Right lobe of liver (tissue), 6 donors: ENCODE results near the gene ARRDC1. TPM values are rescaled to one million over a fixed set of nuclear protein-coding genes. Genes with fewer than 3 reads are reported as not detected.

Experiments used
- ATAC-seq, 4 donors: fragments of 200-7000 bp; cut with Tn5 transposase; one replicate each; pipeline ENCODE4 v1.9.1; 2020; ENCODE audit warnings: mild to moderate bottlenecking in 4 of 4, moderate library complexity in 4 of 4
- DNase-seq, 3 donors: peaks; one replicate each; pipeline ENCODE4 v3.0.0-alpha.2; 2020
- H3K27ac ChIP-seq, 3 donors: fragments of 200-600 bp; one replicate each; pipeline ENCODE4 v1.8.0; 2022
- H3K27me3 ChIP-seq, 2 donors: fragments of 200-600 bp; one replicate each; pipeline ENCODE4 v1.8.0; 2022
- H3K36me3 ChIP-seq, 4 donors: fragments of 200-600 bp; sonication (generic) in 1 of 4; one replicate each; pipeline versions ENCODE4 v1.5.1 to v1.8.0; 2017 to 2022; ENCODE audit warnings: control low read depth in 1 of 4
- H3K4me1 ChIP-seq, 4 donors: fragments of 200-600 bp; sonication (generic) in 1 of 4; one replicate each; pipeline versions ENCODE4 v1.5.1 to v1.8.0; 2017 to 2022; ENCODE audit warnings: control low read depth in 1 of 4
- H3K4me3 ChIP-seq, 3 donors: fragments of 200-600 bp; one replicate each; pipeline ENCODE4 v1.8.0; 2022
- H3K9me3 ChIP-seq, 4 donors: fragments of 200-600 bp; sonication (generic) in 1 of 4; one replicate each; pipeline versions ENCODE4 v1.5.1 to v1.8.0; 2017 to 2022; ENCODE audit warnings: control low read depth in 1 of 4
- POLR2A ChIP-seq: fragments of 450-650 bp; IDR thresholded peaks from one replicate; pipeline ENCODE4 v1.6.1; 2017; ENCODE audit warnings: antibody characterized with exemption, mild to moderate bottlenecking
- WGBS: methylation state at CpG from one replicate; pipeline ENCODE4 v1.1.6; 2018; ENCODE audit warnings: low coverage, low lambda C conversion rate; ENCODE audit not compliant: insufficient coverage; ENCODE audit errors: missing lambda C conversion rate; 5-methylcytosine and 5-hydroxymethylcytosine counted together
- intact Hi-C, 2 donors: fragments of 100-400 bp; cut with DNase I; formaldehyde crosslinking; loops; one replicate each; pipeline versions ENCODE4 v1.11.2 to v1.14.1; 2022
- total RNA-seq, 6 experiments: library from RNA; depleted of rRNA in 2 of 6; stranded (reverse); fragments of >200 nt in 2 of 6; fragmentation: NEBNext Ultra II Directional in 3 of 6; extraction: Animal tissue kit (Norgen Biotek cat#: 25700) in 3 of 6; gene quantifications; one replicate each; pipeline versions ENCODE4 v1.1.0 to v1.2.4, GENCODE V29; 2016 to 2023
- TF ChIP-seq, protein P1 (sequence below), 4 donors: fragments of 200-600 bp in 3 of 4; fragments of 450-650 bp in 1 of 4; IDR thresholded peaks; one replicate each; pipeline versions ENCODE4 v1.5.1 to v1.8.0; 2016 to 2022; ENCODE audit warnings: antibody characterized with exemption in 4 of 4, mild to moderate bottlenecking in 2 of 4
- donor health status: DM: no; HTN: yes; CAD: no.
- donor health status: DM: no; HTN: no; CAD: no.
- donor health status: DM: no; HTN: no; CAD: no.
- donor health status: DM: no; HTN: yes; CAD: no.
- donor health status: DM: no; HTN: yes; CAD: no.

The ARRDC1 gene
- total RNA-seq, 6 experiments from 2014 or later, result 19.1 to 45.0 (median 25.2) TPM

DNA sequence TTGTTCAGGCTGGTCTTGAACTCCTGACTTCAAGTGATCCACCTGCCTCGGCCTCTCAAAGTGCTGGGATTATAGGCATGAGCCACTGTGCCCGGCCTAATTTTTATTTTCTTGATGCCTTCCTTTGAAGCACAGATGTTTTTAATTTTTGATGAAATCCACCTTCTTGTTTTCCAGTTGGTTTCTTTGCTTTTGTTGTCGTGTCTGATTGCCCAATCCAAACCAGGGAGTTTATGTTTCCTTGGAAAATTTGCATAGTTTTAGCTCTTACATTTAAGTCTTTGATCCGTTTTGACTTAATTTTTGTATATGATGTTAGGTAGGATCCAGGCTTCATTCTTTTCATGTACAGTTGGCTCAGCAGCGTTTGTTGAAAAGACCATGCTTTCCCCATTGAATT lies 28.5 kb downstream of the ARRDC1 start:
- Histone ChIP-seq H3K27ac (no peak overlapping the region), H3K9me3 (no peaks in the 10 kb centered on the region), H3K36me3 (no peaks in the 10 kb centered on the region), H3K27me3 (no peaks in the 10 kb centered on the region), H3K4me3 (no peak overlapping the region), H3K4me1 (peaks cover 0 to 38% (median 8%) of the 10 kb centered on the region in 4 donors)
- DNase-seq (no peak), ATAC-seq (no peak)
- no peak for TF ChIP-seq POLR2A
- TF ChIP-seq, protein P1, sequence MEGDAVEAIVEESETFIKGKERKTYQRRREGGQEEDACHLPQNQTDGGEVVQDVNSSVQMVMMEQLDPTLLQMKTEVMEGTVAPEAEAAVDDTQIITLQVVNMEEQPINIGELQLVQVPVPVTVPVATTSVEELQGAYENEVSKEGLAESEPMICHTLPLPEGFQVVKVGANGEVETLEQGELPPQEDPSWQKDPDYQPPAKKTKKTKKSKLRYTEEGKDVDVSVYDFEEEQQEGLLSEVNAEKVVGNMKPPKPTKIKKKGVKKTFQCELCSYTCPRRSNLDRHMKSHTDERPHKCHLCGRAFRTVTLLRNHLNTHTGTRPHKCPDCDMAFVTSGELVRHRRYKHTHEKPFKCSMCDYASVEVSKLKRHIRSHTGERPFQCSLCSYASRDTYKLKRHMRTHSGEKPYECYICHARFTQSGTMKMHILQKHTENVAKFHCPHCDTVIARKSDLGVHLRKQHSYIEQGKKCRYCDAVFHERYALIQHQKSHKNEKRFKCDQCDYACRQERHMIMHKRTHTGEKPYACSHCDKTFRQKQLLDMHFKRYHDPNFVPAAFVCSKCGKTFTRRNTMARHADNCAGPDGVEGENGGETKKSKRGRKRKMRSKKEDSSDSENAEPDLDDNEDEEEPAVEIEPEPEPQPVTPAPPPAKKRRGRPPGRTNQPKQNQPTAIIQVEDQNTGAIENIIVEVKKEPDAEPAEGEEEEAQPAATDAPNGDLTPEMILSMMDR (IDR thresholded peaks at IDR 0.05), result no peak
- WGBS, result 82% methylated on average over 5 of the region's 5 CpGs
- intact Hi-C loops, result no loop called here

DNA sequence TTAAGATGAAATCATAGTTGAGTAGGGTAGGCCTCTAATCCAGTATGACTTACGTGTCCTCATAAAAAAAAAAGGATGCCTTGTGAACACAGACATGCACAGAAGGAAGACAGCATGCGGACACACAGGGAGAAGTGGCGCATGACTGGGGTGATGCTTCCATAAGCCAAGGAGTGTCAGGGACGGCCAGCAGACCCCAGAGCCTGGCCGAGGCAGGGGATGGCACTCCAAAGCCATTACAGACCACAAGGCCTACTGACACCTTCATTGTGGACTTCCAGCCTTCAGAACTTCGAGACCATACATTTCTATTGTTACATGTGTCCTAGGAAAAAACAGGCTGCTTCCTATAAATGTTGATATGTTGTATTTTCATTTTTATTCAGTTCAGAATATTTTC lies 33.2 kb downstream of the ARRDC1 start:
- peaks cover 0 to 12% (median 3%) of the 10 kb centered on the region in 4 donors for H3K4me1 ChIP-seq
- no peaks in the 10 kb centered on the region for H3K9me3 ChIP-seq
- ATAC-seq (no peak), DNase-seq (no peak)
- H3K36me3 ChIP-seq, result peaks cover 0 to 3% (median 0%) of the 10 kb centered on the region in 4 donors
- no peaks in the 10 kb centered on the region for H3K27me3 ChIP-seq
- TF ChIP-seq POLR2A, result no peak
- TF ChIP-seq, protein P1 (IDR thresholded peaks at IDR 0.05), result no peak
- intact Hi-C loops, result no loop called here
- H3K4me3 ChIP-seq, result peak overlapping the region in 1 of 3 donors; percentile 2
- WGBS, result 86% methylated on average over 4 of the region's 6 CpGs
- peak overlapping the region in 1 of 3 donors; percentile 33 for H3K27ac ChIP-seq

DNA sequence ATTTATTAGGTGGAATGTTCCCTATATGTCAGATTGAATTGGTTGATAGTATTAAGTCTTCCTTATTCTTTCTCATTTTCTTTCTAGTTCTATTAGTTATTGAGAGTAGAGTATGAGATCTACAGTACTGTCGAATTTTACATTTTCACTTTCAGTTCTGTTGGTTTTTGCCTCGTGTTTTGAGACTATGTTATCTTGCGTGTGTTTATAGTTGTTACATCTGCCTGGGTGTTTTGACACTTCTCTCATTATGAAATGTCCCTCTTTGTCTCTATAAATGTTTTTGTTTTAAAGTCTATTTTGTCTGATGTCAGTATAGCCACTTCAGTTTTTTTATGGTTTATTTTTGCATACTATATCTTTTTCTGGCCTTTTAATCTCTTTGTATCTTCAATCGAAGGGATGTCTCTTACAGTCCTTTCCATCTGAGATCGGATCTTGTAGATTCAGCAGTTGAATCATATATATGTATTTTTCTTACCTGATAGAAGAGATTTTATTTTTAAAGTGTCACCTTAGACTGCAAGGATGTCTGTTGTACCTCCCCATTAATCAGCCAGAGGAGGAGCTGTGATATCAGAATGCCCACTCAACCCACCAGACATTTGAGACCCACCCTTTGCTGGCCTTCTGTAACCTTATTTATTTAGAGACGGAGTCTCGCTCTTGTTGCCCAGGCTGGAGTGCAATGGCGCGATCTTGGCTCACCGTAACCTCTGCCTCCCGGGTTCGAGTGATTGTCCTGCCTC lies 34.0 kb downstream of the ARRDC1 start:
- peak overlapping the region in 2 of 3 donors; percentile 2 to 6 for H3K4me3 ChIP-seq
- ATAC-seq (peak; percentile 73 to 94 (median 86)), DNase-seq (no peak)
- intact Hi-C loops, result no loop called here
- peak overlapping the region in 2 of 3 donors; percentile 28 to 33 for H3K27ac ChIP-seq
- no peaks in the 10 kb centered on the region for H3K27me3 ChIP-seq
- peaks cover 0 to 12% (median 3%) of the 10 kb centered on the region in 4 donors for H3K4me1 ChIP-seq
- H3K9me3 ChIP-seq, result no peaks in the 10 kb centered on the region
- 37% methylated on average over 11 of the region's 12 CpGs for WGBS
- peaks cover 0 to 3% (median 0%) of the 10 kb centered on the region in 4 donors for H3K36me3 ChIP-seq
- TF ChIP-seq, protein P1 (IDR thresholded peaks at IDR 0.05), result no peak
- no peak for TF ChIP-seq POLR2A

DNA sequence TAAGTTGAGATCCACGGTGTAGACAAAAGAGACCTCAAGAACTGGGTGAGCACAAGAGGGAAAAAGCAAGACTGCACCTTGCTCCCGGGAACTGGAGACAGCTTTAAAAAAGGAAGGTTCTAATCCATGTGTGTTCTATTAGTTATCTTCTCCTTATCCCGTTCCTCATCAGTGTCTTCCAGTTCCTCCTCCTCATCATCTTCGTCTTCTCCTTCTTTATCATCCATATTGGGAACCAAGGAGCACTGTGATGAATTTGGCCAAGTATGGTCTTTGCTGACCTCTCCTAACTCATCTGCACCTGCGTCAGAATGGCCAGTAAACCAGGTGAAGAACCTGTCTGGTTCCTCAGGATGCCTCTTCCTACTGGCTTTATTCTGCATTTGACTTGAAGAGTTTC lies 35.4 kb downstream of the ARRDC1 start:
- 92% methylated on average over 5 of the region's 5 CpGs for WGBS
- no peak for DNase-seq
- peaks cover 0 to 3% (median 0%) of the 10 kb centered on the region in 4 donors for H3K36me3 ChIP-seq
- ATAC-seq, result no peak
- intact Hi-C loops, result no loop called here
- H3K27ac ChIP-seq, result no peak overlapping the region
- H3K9me3 ChIP-seq, result no peaks in the 10 kb centered on the region
- H3K4me3 ChIP-seq, result no peak overlapping the region
- peaks cover 0 to 12% (median 3%) of the 10 kb centered on the region in 4 donors for H3K4me1 ChIP-seq
- no peaks in the 10 kb centered on the region for H3K27me3 ChIP-seq
- TF ChIP-seq, protein P1 (IDR thresholded peaks at IDR 0.05), result no peak
- TF ChIP-seq POLR2A, result no peak
